Aortic smooth muscle cell (primary cell): ENCODE data around the gene ZMIZ1. TPM values are rescaled to one million over a fixed set of nuclear protein-coding genes. Genes with fewer than 3 reads are reported as not detected.

Experiments
- total RNA-seq: library from RNA; depleted of rRNA; stranded (reverse); fragments of >200 nt; gene quantifications from 2 replicates; pipeline ENCODE4 v1.2.3, GENCODE V29; 2014

The ZMIZ1 gene
- total RNA-seq, result 21.5 and 22.9 TPM in 2 replicates

DNA sequence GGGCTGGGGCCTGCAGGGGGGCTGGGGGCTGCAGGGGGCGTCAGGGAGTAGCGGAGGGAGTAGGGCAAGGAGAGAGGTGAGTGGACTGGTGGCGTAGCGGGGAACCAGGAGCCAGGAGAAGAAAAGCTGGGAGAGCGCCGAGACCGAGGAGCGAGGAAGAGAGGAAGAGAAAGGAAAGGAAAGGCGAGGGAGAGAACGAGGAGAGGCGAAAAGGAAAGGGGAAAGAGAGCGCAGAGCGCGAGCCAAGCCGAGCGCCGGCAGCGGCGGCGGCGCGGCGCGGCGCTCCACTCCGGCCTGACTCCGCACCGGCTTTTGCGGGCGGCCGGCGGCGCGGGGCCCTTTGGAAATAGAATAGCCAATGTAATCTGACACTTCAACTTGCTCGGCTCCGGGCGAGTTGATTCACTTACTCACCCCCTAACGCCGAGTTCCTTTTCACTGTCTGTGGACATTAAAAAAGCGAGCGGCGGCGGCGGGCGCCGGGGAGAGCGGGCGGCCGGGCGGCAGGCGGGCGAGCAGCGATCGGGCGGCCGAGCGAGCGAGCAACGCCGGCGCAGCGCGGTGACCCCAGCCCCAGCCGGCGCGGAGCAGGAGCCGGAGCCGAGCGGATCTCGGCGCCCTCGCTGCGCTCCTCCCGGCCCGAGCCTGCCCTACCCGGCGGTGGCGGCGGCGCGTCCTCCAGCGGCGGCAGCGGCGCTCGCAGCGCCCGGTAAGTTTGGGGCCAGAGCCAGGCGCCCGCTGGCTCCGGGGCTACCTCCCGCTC, at the start of gene ZMIZ1:
TSS of gene ZMIZ1 (plus strand) at position 405 of the 763 bp plus-strand sequence. CDS start 132,667 bp downstream, outside the sequence.

GRCh38 chr10:79347226-79347893, 278.6 kb downstream of the ZMIZ1 start, which contains the start of gene PPIF:
PPIF (plus strand) TSS chr10:79347469; CDS start chr10:79347549, 80 bp downstream.

